GM18507 (cell line): ENCODE data around the gene BPIFA2.
"Not testable (repeated sequence)": the region's sequence is repeated elsewhere in the genome, so short reads cannot be mapped to it uniquely, and the experiment has no call there.

Experiments
- DNase-seq: peaks from one replicate; pipeline ENCODE4 v3.0.0; 2011; ENCODE audit warnings: low read depth; ENCODE audit not compliant: insufficient read length; ENCODE audit errors: extremely low spot score
- FAIRE-seq: peaks from 2 replicates; lab custom pipeline; 2011; peaks lifted over from hg19 to GRCh38; lab: Jason Lieb, UNC

The BPIFA2 gene

DNA sequence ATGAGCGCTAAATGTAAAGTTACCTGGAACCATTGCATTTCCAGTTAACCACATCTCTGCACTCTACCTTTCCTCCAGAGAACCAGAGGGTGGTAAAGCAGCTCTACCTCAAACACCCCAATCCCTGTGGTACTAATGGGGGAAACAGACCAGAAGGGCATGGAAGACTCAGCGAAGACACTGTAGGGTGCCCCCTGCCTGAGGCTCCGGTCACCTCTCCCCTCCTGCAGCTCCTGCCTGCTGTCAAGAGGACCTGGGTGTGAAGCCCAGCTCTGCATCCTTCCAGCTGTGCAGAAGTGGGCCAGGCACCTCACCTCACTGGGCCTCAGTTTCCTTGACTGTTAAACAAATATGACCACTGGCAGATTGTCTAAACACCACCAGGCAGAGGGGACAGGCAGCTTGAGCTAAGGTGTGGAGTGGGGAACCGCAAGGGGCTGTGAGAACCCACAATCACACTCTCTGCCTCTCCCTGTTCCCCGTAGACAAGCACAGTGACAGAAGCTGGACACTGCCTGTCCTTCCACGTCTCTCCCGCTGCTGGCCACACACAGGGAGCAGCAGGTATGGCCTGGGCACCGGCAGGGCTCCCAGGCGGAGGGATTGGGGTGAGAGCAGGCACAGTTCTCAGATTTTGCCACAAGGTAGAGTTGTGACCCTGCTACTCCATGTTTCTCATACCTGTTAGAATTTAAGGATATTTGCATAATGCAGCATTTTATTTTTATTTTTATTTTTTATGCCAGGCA is 9.1 kb upstream of the BPIFA2 start:
- no peak for FAIRE-seq
- DNase-seq = no peak

GRCh38 chr20:33159713-33160112 is 8.2 kb upstream of the BPIFA2 start:
- no peak for FAIRE-seq
- no peak for DNase-seq

DNA sequence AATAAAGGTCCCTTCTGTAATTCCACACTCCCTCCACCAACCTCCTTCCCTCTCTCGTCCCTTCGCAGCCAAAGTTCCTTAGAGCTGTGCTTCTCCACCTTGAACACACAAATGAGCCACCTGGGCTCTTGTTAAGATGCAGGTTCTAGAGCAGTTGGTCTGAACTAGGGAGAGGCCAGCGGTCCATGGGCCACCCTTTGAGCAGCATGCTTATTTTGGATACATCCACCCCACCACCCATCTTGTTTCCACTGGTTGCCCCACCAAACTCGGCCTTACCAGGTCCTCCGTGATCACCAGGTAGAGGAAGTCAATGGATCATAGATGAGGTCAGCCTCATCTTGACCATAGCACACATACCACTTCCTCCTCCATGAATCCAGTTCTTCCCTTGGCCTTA is 7.3 kb upstream of the BPIFA2 start:
- no peak for FAIRE-seq

DNA sequence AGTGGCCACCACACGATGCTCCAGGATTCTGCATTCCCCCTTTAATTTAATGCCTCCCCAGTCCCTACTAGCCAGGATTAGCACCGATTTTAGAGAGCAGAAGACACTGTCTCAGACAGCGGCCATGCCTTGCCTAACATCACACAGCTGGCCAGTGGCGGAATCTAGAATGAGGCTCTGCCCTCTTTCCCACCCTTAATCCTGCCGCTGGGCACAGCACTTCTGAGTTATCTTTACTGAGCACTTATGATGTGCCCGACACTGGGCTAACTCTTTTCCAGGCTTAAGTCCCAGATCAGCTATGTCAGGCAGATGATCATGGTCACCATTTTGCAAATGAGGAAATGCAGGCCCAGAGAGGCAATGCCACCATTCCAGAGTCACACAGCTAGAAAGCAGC is 5.6 kb upstream of the BPIFA2 start:
- DNase-seq = no peak
- FAIRE-seq = no peak

More for the DNA sequence above, 7.3 kb upstream of the BPIFA2 start:
- no peak for DNase-seq

DNA sequence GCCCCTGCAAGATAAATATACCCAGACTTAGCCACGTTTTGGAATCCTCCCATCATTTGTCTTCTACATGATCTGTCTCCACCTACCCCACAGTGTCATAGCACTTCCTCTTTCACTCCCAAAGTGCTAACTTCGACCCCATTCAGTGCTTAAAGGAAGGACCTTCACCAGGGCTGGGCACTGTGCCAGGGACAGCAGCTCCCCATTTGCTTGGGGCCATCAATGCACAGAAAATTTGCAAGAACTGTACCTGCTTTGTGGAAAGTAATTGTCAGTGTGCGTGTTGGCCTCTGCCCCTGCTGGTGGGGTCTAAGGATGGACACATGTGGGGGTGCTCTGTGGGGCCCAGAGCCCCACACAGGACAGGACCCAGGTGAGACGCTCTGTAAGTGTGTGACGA is 5.2 kb upstream of the BPIFA2 start:
- DNase-seq (no peak), FAIRE-seq (no peak)

GRCh38 chr20:33163856-33164762 is 3.9 kb upstream of the BPIFA2 start:
- DNase-seq = no peak
- no peak for FAIRE-seq

DNA sequence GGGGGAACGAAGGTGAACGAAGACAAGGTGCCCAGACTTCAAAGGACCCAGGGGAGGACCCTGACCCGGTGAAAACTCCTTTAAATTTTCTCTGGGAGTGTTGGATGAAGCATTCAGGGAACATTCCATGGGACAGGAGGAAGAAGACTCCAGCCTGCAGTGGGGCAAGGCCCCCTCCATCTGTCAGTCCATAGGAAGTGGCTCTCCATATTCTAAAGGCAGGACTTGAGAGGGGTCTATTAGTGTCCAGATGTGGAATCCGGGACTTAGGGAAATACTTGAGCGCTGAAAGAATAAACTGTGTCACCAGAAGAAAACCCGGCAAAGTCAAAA is 3.2 kb upstream of the BPIFA2 start:
- DNase-seq (no peak), FAIRE-seq (no peak)

- DNase-seq (no peak), FAIRE-seq (no peak)
These were observed 2.4 kb upstream of the BPIFA2 start for GRCh38 chr20:33165416-33166055.

DNA sequence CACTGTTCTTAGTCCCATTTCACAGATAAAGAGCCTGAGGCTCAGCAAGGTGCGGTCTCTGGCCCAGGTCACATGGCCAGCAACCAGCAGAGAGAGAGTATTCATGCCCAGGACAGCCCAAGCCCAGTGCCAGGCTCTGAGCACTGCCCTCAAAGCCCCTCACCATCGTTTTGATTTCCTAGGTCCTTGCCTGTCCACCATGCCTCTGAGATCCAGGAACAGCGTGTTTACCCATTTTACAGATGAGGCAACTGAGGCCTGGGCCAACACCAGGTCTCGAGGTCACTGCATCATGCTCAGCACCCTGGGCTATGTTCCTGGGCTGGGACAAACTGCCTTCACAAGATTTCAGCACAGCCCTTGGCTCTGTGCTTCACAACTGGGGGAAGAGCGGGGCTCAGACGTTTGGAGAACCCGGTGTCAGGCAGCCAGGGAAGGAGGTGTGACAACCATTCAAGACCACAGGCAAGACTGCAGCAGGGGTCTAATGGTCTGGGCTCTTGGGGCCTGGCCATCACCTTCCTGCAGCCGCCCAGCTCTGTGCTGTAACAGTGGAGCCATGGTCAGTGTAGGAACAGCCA is 1.3 kb upstream of the BPIFA2 start:
- no peak for FAIRE-seq

GRCh38 chr20:33169176-33169794 is 1.3 kb downstream of the BPIFA2 start:
- no peak for FAIRE-seq
- no peak for DNase-seq

More for the DNA sequence above, 1.3 kb upstream of the BPIFA2 start:
- no peak for DNase-seq

DNA sequence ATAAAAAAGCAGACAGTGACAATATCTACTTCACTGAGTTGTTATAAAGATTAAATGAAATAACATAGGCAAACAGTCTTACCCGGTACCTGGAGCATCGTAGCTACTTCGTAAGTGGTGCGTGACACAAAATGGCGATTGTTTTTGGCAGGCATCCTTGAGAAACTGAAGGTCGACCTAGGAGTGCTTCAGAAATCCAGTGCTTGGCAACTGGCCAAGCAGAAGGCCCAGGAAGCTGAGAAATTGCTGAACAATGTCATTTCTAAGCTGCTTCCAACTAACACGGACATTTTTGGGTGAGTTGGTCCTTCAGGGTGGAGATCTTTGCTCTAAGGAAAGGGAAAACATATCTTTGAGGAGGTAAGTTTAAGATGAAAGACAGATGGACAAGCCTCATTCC is 4.8 kb downstream of the BPIFA2 start:
- DNase-seq (no peak), FAIRE-seq (no peak)

- FAIRE-seq (no peak), DNase-seq (no peak)
These were observed 7.2 kb downstream of the BPIFA2 start for GRCh38 chr20:33175123-33175522.

DNA sequence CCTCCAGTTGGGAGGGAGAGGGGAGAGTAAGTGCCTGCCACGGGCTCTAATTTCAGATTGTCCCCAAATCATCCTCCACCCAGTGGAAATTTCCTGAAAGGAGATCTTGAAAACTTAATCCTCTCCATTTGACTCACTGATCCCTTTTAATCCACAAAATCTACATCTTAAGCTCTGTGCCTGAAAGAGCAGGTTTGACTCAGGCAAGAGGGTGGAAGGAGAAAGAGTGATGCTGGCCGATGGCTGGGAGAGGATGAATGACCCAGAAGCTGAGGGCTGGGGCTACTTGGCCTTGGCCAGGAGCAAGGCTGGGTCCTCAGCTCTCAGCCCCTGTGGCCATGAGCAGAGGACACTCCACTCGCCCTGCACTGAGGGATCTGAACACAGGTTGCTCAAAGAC is 8.1 kb downstream of the BPIFA2 start:
- DNase-seq (no peak), FAIRE-seq (no peak)

GRCh38 chr20:33177866-33178265 is 9.9 kb downstream of the BPIFA2 start:
- FAIRE-seq (no peak), DNase-seq (no peak)

- DNase-seq = no peak
- no peak for FAIRE-seq
These were observed 10.8 kb downstream of the BPIFA2 start for GRCh38 chr20:33178726-33179125.

GRCh38 chr20:33180169-33180568 is 12.2 kb downstream of the BPIFA2 start:
- DNase-seq (no peak), FAIRE-seq (no peak)

DNA sequence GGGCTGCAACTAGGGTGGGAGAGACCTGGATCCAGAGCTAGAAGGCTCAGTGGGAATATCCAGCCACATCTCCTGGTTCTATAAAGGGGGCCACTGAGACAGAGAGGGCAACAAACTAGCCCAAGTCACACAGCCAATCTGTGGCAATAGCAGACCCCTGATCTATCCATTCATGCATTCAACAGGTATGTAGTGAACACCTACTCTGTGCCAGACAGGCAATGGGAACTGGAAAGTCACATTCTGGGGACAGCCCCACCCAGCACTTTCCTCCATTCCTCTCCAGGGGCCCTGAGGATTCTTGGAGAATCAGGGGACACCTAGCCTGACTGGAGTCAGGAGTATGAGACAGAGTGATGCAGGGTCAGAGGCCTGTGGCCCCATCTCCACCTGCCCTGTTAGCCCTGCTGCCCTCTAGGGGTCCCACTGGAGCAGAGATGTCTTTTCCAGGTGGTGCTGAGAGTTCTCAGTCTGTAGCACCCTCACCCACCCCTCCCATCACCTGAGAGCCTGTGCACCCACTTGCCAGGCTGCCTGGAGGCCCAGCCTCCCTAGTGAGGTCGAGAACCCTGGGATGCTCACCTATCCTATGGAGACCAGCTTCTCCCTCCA is 13.6 kb downstream of the BPIFA2 start:
- FAIRE-seq (no peak), DNase-seq (no peak)

- FAIRE-seq = no peak
- no peak for DNase-seq
These were observed 15.4 kb downstream of the BPIFA2 start for GRCh38 chr20:33183312-33183711.

DNA sequence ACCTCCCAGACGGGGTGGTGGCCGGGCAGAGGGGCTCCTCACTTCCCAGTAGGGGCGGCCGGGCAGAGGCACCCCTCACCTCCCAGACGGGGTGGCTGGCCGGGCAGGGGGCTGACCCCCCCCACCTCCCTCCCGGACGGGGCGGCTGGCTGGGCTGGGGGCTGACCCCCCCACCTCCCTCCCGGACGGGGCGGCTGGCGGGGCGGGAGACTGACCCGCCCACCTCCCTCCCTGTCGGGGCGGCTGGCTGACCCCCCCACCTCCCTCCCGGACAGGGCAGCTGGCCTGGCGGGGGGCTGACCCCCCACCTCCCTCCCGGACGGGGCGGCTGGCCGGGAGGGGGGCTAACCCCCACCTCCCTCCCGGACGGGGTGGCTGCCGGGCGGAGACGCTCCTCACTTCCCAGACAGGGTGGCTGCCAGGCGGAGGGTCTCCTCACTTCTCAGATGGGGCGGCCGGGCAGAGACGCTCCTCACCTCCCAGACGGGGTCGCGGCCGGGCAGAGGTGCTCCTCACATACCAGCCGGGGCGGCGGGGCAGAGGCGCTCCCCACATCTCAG is 17.2 kb downstream of the BPIFA2 start:
- DNase-seq, FAIRE-seq: not testable (repeated sequence)
